KBM-7 (cell line): ENCODE data around the gene LIPI.
A peak's percentile ranks its signal among the peaks of the same experiment; 100 is the strongest.
"Not testable (repeated sequence)": the region's sequence is repeated elsewhere in the genome, so short reads cannot be mapped to it uniquely, and the experiment has no call there.

Experiments used
- DNase-seq: peaks from one replicate; pipeline ENCODE4 v3.0.0-alpha.2; 2015
- in situ Hi-C: fragments of 300-500 bp; cut with MboI; formaldehyde crosslinking; loops from 2 replicates; pipeline ENCODE4 v1.14.3; 2020; ENCODE audit warnings: low sequenced_read_pairs, low pct_unique_long_range_greater_than_20kb, mixed read lengths

LIPI gene

DNA sequence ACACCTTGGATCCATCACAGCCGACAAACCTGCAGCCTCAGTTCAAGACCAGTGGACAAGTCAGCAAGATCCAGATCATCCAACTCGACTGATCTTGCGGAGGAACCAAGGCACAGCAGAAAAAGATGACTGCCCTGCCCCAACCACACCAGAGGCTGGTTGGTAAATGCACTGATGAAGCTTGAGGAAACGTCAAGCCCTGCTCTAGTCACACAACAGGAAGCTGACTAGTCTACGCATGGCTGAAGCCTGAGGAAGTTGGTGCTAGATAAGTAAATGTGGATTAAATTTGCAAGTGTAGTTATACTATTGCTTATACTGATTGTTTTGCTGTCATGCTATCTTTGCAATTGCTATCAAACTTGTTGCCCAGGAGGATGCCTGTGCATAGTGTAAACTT, 89.0 kb downstream of the LIPI start:
- in situ Hi-C loops: no loop called here
- peak; percentile 24 for DNase-seq

DNA sequence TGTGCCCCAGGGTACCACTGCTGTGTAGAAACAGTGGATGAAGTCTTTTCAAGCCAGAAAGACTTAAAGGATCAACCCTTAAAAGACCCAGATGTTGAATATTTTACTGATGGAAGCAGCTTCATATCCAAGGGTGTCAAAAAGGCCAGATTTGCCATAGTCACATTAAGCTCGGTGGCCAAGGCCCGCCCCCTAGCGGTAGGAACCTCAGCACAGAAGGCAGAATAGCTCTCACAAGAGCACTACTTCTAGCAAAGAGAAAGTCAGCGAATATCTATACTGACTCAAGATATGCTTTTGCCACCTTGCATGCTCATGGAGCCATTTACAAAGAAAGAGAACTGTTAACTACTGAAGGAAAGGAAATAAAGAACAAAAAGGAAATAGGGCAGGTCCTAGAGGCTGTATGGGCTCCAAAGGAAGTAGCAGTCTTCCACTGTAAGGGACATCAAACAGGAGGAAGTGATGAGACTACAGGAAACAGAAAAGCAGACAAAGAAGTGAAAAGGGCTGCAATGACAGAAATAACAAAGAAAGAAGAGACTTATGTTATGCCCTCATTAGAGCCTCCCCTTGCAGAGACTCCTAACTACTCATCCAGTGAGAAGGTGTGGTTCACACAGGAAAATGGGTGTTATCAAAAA, 90.5 kb downstream of the LIPI start:
- DNase-seq: peak; percentile 47
- in situ Hi-C loops: no loop called here

DNA sequence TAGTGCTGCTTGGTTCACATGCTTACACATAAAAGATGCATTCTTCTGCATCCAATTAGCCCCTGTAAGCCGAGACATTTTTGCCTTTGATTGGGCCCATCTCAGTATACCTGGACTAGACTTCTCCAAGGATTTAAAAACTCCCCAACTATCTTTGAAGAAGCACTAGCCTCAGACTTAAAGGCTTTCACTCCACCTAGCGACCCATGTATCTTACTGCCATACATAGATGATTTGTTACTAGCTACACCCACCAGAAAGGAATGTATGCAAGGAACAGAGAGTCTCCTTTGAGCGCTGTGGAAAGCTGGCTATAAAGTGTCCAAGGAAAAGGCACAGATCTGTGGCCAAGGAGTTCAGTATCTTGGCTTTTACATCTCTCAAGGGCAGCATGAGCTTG, 91.7 kb downstream of the LIPI start:
- in situ Hi-C loops: no loop called here
- DNase-seq: no peak

DNA sequence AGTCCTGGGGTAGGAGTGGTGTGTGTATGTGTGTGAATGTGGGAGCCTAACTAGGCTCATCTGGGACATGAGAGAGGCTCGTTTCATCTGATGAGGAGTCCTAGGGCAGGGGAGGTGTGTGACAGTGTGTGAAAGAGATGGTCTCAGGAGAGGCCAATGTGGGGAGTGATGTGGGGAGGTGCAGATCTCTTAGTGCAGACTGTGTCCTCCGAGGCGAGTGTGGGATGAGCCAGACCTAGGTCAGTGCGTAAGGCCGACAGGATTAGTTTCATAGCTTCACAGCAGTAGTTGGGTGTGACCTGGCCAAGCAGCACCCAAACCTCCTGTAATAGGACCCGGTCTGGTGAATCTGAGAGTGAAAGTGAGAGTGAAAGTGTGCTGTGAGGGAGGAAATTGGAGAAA, 94.7 kb downstream of the LIPI start:
- DNase-seq: no peak
- in situ Hi-C loops: no loop called here

DNA sequence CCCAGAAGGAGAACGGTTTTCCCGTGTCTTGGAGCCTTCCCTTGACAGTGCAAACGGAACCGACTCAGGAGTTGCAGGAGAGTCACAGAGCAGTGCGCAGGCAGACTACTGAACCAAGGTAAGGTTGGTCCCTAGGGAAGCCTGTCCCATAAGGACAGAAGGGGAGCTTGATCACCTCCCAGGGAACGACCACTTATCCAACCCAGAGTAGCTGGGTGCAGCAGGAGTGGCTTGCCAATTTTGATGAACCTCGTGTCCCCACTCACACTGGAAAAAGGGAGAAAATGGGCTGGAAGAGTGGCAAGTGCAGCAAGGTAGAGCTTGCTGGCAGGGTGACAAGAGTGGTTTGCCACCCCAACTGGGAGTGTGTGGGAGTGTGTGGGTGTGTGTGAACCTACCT, 95.1 kb downstream of the LIPI start:
- in situ Hi-C loops: no loop called here
- DNase-seq: no peak

DNA sequence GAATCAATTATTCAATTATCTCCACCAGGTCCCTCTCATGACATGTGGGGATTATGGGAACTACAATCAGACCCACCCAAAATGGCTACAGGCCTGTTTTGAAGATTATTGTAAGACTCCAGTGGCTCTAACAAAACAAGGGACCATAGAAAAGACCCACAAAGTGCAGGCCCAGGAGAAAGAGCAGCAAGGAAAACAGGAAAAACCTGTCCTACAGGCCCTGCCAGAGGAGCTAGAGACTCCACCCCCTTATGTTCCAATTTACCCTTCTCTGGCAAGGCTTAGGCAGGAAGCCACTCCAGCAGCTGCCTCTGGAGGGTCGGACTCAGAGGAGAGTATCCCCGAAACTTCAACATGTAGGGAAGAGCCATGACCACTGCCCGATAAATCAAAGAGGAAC, 96.5 kb downstream of the LIPI start:
- in situ Hi-C loops: no loop called here
- no peak for DNase-seq

DNA sequence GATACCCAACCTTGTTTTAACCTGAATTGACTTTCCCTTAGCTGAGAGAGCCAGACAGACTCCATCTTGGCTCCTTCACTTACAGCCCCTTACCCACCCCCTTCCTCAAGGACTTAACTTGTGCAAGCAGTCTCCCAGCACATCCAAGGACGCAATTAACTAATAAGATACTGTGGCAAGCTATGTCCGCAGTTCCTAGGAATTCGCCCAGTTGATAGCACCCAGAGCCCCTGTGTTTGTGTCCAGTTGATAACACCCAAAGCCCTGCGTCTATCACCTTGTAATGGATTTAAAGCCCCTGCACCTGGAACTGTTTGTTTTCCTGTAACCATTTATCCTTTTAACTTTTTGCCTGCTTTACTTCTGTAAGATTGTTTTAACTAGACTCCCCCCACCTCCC, 106.2 kb downstream of the LIPI start:
- in situ Hi-C loops, DNase-seq: not testable (repeated sequence)

DNA sequence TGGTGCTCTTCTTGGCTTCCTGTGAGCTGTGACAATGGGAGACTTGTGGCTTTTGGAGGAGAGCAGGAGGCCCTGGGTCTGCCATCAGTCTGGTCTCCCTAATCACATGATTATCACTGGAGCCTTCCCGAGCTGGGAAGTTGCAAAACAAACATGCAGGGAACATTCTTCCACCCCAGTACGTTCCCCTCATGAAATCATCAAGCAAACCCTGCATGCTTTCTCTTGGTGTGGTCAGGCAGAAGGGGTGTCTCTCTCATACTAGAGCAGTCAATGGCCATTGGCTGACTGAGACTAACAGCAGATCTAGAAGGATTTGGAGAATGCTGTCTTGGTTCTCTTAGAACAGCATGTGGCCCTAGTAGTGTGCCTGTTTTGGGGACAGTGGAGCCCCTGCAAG, 111.2 kb downstream of the LIPI start:
- in situ Hi-C loops: no loop called here
- no peak for DNase-seq

DNA sequence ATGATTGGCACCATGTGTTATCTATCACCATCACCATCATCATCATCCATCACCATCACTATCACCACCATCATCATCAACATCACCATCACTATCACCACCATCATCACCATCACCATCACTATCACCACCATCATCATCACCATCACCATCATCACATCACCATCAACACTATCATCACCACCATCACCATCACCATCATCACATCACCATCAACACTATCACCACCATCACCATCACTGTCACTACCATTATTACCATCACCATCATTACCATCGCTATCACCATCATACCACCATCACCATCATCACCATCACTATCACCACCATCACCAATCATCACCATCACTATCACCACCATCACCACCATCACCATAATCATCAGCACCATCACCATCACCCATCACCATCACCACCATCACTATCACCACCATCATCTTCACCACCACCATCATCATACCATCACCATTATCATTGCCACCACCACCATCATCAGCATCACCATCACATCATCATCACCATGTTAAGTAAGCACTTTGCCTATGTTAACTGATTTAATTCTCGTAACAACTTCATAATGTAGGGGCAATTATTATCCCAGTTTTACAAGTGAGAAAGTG, 112.8 kb downstream of the LIPI start:
- in situ Hi-C loops: no loop called here

DNA sequence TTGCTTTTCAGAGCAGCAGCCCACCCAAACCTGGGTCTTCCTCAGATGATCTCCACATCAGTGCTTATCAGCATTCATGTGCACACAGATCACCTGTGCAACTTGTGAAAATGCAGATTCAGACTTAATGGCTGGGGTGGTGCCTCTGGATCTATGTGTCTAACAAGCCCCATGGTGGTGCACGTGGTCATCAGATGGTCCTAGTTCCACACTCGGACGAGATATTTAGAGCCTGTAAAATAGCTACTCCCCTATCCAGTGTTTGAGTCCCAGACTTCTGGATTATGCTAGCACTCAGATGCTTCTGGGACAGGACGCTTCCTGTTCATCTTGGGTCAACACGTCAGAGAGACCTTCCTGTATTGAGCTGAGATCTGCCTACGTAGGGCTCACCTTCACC, 114.2 kb downstream of the LIPI start:
- DNase-seq: no peak
- in situ Hi-C loops: no loop called here

More for the DNA sequence above, 112.8 kb downstream of the LIPI start:
- no peak for DNase-seq

DNA sequence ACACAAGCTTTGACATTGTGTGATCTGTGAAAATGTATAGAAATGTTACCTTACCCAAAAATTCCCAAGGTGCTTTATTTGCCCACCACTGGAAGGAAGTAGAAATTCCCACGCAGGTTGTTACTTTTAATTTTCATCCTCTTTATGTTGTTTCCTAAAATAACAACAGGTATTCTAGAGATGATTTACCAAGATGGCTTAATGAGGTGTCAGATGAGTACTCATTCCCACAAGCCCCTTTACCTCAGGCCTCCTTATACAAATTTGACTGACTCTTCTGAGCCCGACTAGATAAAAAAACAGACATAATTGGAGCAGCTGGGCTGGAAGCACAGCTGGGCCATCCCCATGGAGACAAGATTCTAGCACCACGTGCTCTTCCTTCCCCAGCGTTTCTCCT, 114.6 kb downstream of the LIPI start:
- in situ Hi-C loops: no loop called here
- DNase-seq: no peak

DNA sequence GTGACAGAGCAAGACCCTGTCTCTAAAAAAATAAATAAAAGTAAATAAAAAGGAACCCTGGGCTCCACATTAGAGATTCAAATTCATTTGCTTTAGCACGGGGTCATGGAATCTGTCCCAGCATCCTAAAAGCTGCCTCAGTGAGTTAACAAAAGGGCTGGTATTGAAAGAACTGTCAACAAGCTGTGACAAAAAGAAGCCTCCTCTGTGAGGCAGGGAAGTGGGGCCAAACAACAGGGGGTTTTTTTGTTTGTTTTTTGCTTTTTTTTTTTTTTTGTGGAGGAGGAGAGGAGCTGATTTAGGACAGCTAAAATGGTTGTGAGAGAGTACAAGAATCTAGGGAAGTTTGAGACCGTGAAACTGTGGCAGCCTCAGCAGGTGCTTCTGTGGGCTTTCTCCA, 115.7 kb downstream of the LIPI start:
- in situ Hi-C loops: no loop called here
- no peak for DNase-seq

DNA sequence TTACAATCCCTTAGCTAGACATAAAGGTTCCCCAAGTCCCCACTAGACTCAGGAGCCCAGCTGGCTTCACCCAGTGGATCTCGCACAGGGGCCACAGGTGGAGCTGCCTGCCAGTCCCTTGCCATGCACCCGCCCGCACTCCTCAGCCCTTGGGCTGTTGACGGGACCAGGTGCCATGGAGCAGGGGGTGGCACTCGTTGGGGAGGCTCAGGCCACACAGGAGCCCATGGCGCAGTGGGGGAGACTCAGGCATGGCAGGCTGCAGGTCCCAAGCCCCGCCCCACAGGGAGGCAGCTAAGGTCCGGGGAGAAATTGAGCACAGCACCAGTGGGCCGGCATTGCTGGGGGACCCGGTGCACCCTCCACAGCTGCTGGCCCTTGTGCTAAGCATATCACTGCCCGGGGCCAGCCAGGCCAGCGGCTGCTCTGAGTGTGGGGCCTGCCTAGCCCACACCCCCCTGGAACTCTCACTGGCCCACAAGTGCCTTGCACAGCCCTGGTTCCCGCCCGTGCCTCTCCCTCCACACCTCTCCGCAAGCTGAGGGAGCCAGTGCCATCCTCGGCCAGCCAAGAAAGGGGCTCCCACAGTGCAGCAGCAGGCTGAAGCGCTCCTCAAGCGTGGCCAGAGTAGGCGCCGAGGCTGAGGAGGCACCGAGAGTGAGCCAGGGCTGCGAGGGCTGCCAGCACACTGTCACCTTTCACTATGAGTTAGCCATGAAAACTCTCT, 117.8 kb downstream of the LIPI start:
- no peak for DNase-seq
- in situ Hi-C loops: no loop called here

DNA sequence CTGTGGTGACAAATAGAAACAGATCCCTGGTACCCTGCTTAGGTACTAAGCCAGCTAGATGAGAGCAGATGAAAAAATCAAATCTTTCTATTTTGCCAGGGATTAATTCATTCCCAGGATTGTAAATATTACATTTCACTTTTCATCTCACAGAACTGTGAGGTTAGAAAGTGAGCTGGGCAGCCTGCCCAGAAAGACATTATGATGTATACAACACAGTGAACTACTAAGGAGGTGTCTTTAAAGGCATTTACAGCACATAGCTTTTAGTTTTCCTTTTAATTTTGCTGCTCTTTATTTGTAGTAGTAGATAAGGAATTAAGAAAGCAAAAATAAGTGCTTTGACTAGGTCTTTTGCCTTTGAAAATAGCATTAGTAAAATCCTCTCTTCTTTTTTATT, 120.6 kb downstream of the LIPI start:
- DNase-seq, in situ Hi-C loops: not testable (repeated sequence)

DNA sequence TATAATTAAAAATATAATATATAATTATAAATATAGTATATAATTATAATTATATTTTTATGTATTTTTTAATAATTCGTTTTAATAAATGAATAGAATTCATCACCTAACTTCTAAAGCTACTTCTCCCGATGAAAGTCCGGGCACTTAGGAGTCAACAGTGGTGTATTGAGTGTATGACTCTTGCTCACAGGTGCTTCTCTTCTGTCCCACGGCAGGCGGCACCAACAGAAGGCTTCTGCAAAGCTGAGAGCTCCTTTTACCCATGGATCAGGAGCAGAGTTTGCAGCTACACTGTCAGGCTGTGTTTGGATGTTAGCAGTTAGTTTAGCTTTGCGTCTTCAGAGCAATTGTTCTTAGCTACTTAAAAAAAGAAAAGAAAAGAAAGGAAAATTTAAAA, 122.4 kb downstream of the LIPI start:
- DNase-seq: no peak
- in situ Hi-C loops: no loop called here

DNA sequence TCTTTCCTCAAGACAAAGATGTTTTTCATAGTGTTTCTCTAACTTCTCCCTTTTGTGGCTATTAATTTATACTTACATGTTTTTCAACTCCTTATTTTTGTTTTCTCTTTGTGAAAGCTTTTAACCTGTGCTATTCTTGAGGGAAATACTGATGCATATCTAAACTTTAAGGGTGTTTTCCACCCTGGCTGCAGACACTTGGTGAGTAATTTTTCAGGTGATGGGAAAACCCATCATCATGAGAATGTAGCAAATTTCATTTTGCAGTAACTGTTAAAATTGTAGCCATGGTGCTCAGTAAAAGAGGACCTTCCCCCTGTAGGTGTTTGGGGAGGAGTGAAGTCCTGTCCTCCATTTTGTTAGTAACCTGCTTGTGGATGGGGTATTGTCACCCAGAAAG, 124.2 kb downstream of the LIPI start:
- no peak for DNase-seq
- in situ Hi-C loops: no loop called here

DNA sequence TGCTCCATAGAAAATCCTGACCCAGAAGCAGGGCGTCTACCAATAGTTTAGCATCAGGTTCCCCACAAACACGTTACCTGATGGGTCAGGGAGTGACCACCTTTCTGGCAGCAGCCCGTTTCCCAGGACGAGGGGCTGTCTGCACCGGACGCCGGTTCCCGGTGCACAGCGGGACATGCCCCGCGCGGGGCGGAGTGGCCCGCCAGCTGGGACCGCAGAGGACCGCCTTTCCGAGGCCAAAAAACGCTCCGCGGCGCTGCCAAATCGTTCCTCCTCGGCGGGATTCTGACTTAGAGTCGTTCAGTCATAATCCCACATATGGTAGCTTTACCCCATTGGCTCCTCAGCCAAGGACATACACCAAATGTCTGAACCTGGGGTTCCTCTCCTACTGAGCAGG, 126.1 kb downstream of the LIPI start:
- DNase-seq: no peak
- in situ Hi-C loops: no loop called here

DNA sequence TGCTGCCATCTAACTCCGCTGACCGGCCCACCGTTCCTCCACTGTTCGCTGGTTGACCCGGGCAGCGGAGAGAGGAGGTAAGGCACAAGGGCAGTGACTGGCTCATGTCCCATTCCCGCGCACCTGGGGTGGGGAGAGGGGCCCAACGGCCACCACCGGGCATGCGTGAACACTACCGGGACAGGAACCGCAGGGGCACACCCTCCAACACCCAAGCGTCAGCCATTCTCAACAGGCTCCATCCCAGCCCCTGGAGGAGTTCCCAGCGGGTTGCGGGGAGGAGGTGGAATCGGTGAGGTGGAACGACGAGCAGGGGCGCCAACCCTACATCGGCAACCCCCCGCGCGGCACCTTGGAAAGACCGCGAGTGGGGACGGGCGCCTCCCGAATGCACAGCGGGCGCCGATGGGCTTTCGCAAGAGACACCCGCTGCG, 126.7 kb downstream of the LIPI start:
- no peak for DNase-seq
- in situ Hi-C loops: no loop called here

DNA sequence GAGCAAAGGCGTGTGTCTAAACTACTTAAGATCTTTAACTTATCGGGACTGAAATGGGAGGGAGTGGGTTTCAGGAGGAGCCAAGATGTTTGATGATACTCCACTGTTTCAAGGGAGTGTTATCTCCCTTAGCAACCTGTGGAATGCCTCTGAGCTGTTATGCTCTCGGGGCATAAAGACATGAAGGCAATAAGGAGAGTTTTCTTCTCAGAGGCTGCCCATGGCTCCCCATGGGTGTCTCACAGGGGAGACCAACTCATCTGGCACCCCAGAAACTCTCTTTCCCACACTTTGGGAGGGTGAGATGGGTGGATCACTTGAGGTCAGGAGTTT, 130.0 kb downstream of the LIPI start:
- in situ Hi-C loops: no loop called here
- DNase-seq: no peak

DNA sequence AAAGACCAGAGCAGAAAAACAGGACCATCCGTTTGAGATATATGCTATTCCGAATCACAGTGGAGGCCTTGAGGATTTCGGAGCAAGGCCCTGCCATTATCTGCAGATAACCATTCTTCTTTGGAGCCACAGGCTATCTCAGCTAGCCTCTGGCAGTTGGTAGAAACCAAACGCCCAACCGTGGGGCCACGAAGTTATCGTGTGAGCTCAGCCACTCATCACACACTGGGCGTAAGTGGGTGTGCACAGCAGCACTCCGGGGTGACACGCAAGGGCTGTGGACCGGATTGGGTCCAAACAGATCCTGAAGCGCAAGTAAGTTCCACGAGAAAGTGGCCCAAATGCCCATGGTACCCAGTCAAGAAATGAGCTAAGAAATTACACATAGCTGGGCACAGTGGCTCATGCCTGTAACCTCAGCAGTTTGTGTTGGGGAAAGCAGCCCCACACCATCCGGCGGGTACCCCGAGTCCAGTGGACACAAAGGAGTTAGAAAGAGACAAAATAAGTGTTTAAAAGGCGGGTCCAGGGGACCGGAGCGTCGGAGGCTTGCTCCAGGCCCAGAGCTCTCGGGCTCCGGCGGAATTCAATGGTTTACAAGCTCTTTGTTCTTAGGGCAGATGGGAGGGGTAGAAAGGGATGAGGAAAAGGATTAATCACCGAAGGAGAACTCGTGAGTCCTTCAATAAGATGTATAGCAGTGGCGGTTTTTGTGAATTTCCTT, 130.6 kb downstream of the LIPI start:
- in situ Hi-C loops: no loop called here
- DNase-seq: no peak
